A673 (cell line): ENCODE measurements around the gene LARP4B.

Experiments
- CTCF ChIP-seq: fragments of 300-800, 200-600 bp; sonication (generic); conservative IDR thresholded peaks from 2 replicates; pipeline ENCODE4 v1.5.1; 2017; ENCODE audit warnings: low read depth, mild to moderate bottlenecking, antibody characterized with exemption, low read length, moderate library complexity, mixed read lengths
- EZH2 ChIP-seq: fragments of 200-600 bp; sonication (generic); IDR thresholded peaks from 2 replicates; pipeline ENCODE4 v1.6.1; 2017; ENCODE audit warnings: borderline replicate concordance, low read depth, mild to moderate bottlenecking, mixed read lengths, antibody characterized with exemption, low read length; ENCODE audit not compliant: poor library complexity, severe bottlenecking

- TF ChIP-seq CTCF (no peak), EZH2 (no peak)
These were observed 15.5 kb upstream of the LARP4B start for GRCh38 chr10:947051-947450.
